HG03342 (cell line): Measurements from ENCODE around the gene GNAI2.
"Not testable (repeated sequence)": the region's sequence is repeated elsewhere in the genome, so short reads cannot be mapped to it uniquely, and the experiment has no call there.

Experiments
- ATAC-seq: cut with Tn5 transposase; IDR thresholded peaks from one replicate; pipeline ENCODE4 v1.9.1; 2021; ENCODE audit warnings: mild to moderate bottlenecking, moderate library complexity; ENCODE audit not compliant: unreplicated experiment

GNAI2 gene

DNA sequence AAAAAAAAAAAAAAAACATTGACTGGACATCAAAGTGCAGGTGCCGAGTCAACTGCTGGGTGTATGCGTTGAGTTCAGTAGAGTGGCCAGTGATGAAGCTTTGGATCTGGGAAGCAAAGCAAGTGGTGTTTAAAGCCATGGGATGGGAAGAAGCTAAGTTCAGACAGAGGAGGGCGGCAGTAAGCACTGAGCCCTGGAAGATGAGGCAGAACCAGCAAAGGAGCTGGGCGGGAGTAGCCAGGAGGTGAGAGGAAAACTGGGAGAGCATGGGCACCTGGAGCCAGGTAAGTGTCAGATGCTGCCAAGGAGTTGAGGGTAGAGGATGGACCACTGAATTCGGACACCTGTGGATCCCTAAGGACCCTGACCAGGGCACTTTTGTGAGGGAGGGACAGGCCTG lies 11.4 kb upstream of the GNAI2 start:
- no peak for ATAC-seq

DNA sequence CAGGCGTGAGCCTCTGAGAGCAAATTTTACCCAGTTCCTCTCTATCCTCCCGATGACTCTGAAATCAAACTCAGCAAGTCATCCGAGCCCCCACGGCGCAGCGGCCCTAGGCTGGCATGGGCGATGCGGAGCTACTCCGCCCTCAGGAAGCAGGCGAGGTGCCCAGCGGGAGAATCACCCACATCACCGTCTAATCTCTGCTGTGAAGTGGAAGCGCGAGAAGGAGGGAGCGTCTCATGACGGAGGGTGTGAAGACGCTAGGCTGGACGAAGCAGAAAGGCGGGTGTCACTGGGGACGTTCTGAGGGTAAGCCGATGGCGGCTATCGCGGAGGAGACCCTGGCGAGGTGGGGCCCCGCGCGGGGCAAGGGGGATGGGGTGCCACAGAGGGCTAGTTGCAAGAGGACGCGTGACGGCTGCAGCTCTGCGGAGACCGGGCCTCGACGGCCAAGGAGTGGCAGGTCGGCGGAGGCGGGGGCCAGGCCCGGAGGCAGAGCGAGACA lies 9.1 kb upstream of the GNAI2 start:
- ATAC-seq, result peak; percentile 3

GRCh38 chr3:50227390-50228183 lies 8.4 kb upstream of the GNAI2 start:
- peak; percentile 88 for ATAC-seq

- ATAC-seq, result not testable (repeated sequence)
Measured at GRCh38 chr3:50228184-50228763, 7.7 kb upstream of the GNAI2 start.

GRCh38 chr3:50229490-50229889 lies 6.5 kb upstream of the GNAI2 start:
- ATAC-seq, result no peak

GRCh38 chr3:50230104-50230793 lies 5.8 kb upstream of the GNAI2 start:
- no peak for ATAC-seq

GRCh38 chr3:50230794-50231125 lies 5.2 kb upstream of the GNAI2 start:
- no peak for ATAC-seq

DNA sequence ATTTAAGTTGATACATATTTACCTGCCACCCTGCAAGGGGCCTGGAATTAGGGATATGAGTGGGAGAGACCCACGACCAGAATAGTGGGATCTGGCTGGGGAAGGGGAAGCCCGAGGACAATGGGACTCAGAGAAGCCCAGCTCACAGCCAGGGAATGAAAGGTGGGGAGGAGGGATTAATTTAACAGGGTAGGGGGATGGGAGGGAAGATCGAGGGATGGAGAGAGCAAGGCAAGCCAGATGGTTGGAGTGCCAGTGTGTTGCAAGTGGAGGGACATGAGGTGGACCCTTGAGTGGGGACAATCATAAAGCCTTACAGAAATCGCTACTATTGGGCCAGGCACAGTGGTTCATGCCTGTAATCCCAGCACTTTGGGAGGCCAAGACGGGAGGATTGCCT lies 4.4 kb upstream of the GNAI2 start:
- ATAC-seq, result no peak

DNA sequence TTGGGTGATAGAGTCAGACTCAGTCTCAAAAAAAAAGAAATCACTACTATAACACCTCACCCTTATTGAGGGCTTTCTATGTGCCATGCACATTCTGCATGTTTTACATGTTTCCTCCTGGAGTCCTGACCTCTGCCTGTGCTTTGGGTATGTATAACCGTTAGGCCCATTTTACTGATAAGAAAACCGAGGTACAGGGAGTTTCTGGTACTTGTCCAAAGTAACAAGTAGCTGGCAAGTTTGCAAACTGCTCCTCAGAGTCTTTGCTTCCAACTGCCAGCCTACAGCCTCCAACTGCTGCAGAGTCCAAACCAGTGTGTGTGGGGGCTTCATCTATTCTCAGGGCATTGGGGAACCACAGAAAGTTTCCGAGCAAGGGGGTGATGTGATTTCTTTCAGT lies 3.7 kb upstream of the GNAI2 start:
- ATAC-seq, result no peak

DNA sequence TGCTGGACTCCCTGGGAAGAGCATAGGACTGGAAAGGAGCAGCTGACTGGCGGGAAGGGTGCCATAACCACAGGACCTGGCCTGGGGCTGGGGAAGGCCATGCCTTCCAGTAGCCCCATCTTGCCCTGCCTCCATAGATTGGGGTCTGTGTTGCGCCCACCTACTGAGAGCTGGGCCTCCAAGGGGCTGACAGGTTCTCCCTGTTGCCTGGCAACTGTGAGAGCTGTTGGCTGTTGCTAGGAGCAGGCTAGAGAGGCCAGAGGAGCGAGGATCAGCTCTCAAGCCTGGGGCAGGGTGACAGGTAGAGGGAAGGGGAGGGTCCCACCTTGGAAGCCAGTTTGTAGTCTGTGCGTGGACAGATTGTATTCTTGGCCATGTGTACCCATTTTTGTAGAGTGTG lies 2.8 kb upstream of the GNAI2 start:
- no peak for ATAC-seq

- ATAC-seq, result no peak
Measured at GRCh38 chr3:50236484-50237132, 604 bp downstream of the GNAI2 start.

GRCh38 chr3:50237133-50237651 lies 1.2 kb downstream of the GNAI2 start:
- no peak for ATAC-seq

- ATAC-seq, result peak; percentile 27
Measured at GRCh38 chr3:50237754-50238548, 1.9 kb downstream of the GNAI2 start.

- ATAC-seq, result no peak
Measured at GRCh38 chr3:50238549-50239026, 2.6 kb downstream of the GNAI2 start.

GRCh38 chr3:50239649-50240048 lies 3.6 kb downstream of the GNAI2 start:
- no peak for ATAC-seq

GRCh38 chr3:50241163-50241562 lies 5.2 kb downstream of the GNAI2 start:
- ATAC-seq, result no peak

DNA sequence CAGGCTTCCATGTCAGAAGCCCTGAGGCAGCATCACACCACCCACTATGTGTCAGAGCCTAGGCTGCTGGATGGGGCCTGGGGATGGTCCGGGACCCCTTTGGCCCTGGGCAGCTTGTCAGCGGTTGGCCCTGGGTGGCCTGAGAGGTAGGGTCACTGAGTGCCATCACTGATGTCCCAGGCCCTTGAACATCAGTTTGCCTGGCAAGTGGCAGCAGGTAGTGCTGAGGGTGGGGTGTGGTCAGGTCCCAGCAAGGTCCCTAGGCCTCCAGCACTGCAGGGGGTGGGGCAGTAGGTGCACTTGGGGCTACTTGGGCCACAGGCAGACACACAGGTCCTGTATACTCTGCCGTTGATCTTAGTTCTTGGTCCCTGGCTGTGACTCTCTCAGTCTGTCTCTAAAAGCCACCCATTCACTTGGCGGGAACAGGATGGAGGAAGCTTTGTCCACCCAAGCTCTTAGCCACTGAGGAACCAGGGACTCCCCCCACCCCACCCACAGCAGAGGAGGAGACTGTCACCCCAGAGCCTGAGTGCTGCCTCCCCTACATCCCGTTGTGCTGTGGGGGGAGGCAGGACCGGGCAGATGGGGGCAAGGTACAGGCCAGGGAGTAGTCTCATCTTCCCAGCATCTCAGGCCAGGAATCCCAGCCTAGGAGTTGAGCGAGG lies 5.8 kb downstream of the GNAI2 start:
- no peak for ATAC-seq

- no peak for ATAC-seq
Measured at GRCh38 chr3:50242381-50242770, 6.4 kb downstream of the GNAI2 start.

GRCh38 chr3:50242851-50243542 lies 7.0 kb downstream of the GNAI2 start:
- no peak for ATAC-seq
